PC-3 (cell line): Measurements from ENCODE around the gene ZNF385A. TPM values are rescaled to one million over a fixed set of nuclear protein-coding genes. Genes with fewer than 3 reads are reported as not detected.

ENCODE experiments used
- ATAC-seq: fragments of 200-7000 bp; cut with Tn5 transposase; 2 replicates; pipeline ENCODE4 v1.9.1; 2020; ENCODE audit warnings: mild to moderate bottlenecking, moderate library complexity
- BruUV-seq: library from RNA; stranded (reverse); fragments of 400-500 nt; replicated peaks from 2 replicates; lab custom pipeline; 2021; lab: Mats Ljungman, UMichigan
- CTCF ChIA-PET: fragments of 300-600 bp; sonication (Branson Sonifier 250); formaldehyde crosslinking; loops from one replicate; lab custom pipeline; 2022; ENCODE audit warnings: antibody characterized with exemption; lab: Charles Lee
- POLR2A ChIA-PET: fragments of 300-600 bp; sonication (Branson Sonifier 250); formaldehyde crosslinking; loops from one replicate; lab custom pipeline; 2022; ENCODE audit warnings: antibody characterized with exemption; ENCODE audit not compliant: unreplicated experiment; lab: Charles Lee
- DNase-seq: peaks from one replicate; pipeline ENCODE4 v3.0.0-alpha.2; 2015
- H2AFZ ChIP-seq: fragments of 300-600 bp; sonication (generic); 2 replicates; pipeline ENCODE4 v1.6.0; 2016; ENCODE audit warnings: antibody characterized with exemption, low read length
- H3F3A ChIP-seq: fragments of 300-600 bp; sonication (generic); one replicate; pipeline ENCODE4 v1.6.0; 2017; ENCODE audit warnings: antibody characterized with exemption, low read length, control low read depth, mild to moderate bottlenecking; ENCODE audit not compliant: unreplicated experiment
- H3K27ac ChIP-seq: fragments of 300-600 bp; sonication (generic); 2 replicates; pipeline ENCODE4 v1.5.1; 2016; ENCODE audit warnings: mild to moderate bottlenecking, low read length
- H3K27me3 ChIP-seq: fragments of 300-600 bp; sonication (generic); 2 replicates; pipeline ENCODE4 v1.6.1; 2016; ENCODE audit warnings: low read length, mixed read lengths
- H3K36me3 ChIP-seq: fragments of 300-600 bp; sonication (generic); 2 replicates; pipeline ENCODE4 v1.6.1; 2016; ENCODE audit warnings: low read depth, mixed run types, low read length, mixed read lengths
- H3K4me1 ChIP-seq: fragments of 300-600 bp; sonication (generic); 2 replicates; pipeline ENCODE4 v1.5.1; 2016; ENCODE audit warnings: low read length; ENCODE audit not compliant: insufficient read depth
- H3K4me2 ChIP-seq: fragments of 300-600 bp; sonication (generic); 2 replicates; pipeline ENCODE4 v1.6.0; 2016; ENCODE audit warnings: low read length
- H3K4me3 ChIP-seq: fragments of 300-600 bp; sonication (generic); 2 replicates; pipeline ENCODE4 v1.5.1; 2016; ENCODE audit warnings: mild to moderate bottlenecking, low read length, mixed read lengths
- H3K79me2 ChIP-seq: fragments of 300-600 bp; sonication (generic); 2 replicates; pipeline ENCODE4 v1.6.1; 2017; ENCODE audit warnings: low read length, mixed read lengths
- H3K9ac ChIP-seq: fragments of 300-600 bp; sonication (generic); 2 replicates; pipeline ENCODE4 v1.6.0; 2016; ENCODE audit warnings: mild to moderate bottlenecking, low read length
- H3K9me2 ChIP-seq: fragments of 300-600 bp; sonication (generic); replicated peaks from 2 replicates; pipeline ENCODE4 v1.6.1; 2016; ENCODE audit warnings: mixed run types, low read length, mixed read lengths
- H3K9me3 ChIP-seq: fragments of 300-600 bp; sonication (generic); 2 replicates; pipeline ENCODE4 v1.6.1; 2016; ENCODE audit warnings: low read length, mixed read lengths
- H4K20me1 ChIP-seq: fragments of 300-600 bp; sonication (generic); 2 replicates; pipeline ENCODE4 v1.6.1; 2016; ENCODE audit warnings: low read length, mixed read lengths
- CTCF ChIP-seq: fragments of 300-600 bp; sonication (generic); conservative IDR thresholded peaks from 2 replicates; pipeline ENCODE4 v1.5.1; 2017; ENCODE audit warnings: antibody characterized with exemption, low read depth, mild to moderate bottlenecking, low read length
- EZH2 ChIP-seq: fragments of 300-600 bp; sonication (generic); IDR thresholded peaks from one replicate; pipeline ENCODE4 v1.6.1; 2017; ENCODE audit warnings: antibody characterized with exemption, mild to moderate bottlenecking, low read length; ENCODE audit not compliant: unreplicated experiment
- EZH2phosphoT487 ChIP-seq: fragments of 300-600 bp; sonication (generic); IDR thresholded peaks from 2 replicates; pipeline ENCODE4 v1.6.1; 2018; ENCODE audit warnings: mild to moderate bottlenecking, antibody characterized with exemption, low read length, borderline replicate concordance
- intact Hi-C: fragments of 100-400 bp; cut with micrococcal nuclease; formaldehyde crosslinking; loops from 2 replicates; pipeline ENCODE4 v1.9.0; 2023
- total RNA-seq: library from RNA; depleted of rRNA; stranded (reverse); fragments of >200 nt; gene quantifications from 2 replicates; pipeline ENCODE4 v1.2.3, GENCODE V29; 2014

Gene ZNF385A
- total RNA-seq, 1 experiment from 2014 or later: 1.8 TPM

- intact Hi-C loops: no loop called here
- Histone ChIP-seq H3K9ac (no peak overlapping the region), H3K4me1 (no peaks in the 10 kb centered on the region), H3K9me2 (no peaks in the 10 kb centered on the region), H3K27ac (no peak overlapping the region), H3K27me3 (no peaks in the 10 kb centered on the region), H4K20me1 (no peaks in the 10 kb centered on the region), H3K36me3 (peaks cover 3% of the 10 kb centered on the region; the same call in 1 of the 2 replicates), H3K9me3 (no peaks in the 10 kb centered on the region), H3F3A (no peaks in the 10 kb centered on the region), H3K4me3 (no peak overlapping the region), H3K4me2 (no peak overlapping the region), H2AFZ (no peak overlapping the region), H3K79me2 (no peaks in the 10 kb centered on the region)
- DNase-seq: no peak
- ChIA-PET CTCF (interaction anchor here (0.5 kb wide), 1 partner anchor 17 kb away, joined by 4 read pairs; no protein-coding TSS in a partner anchor), POLR2A (no interaction called here)
- no TSS peak for BruUV-seq
- TF ChIP-seq CTCF: no peak
- no peak for TF ChIP-seq EZH2phosphoT487
- TF ChIP-seq EZH2: no peak
- no peak for ATAC-seq
Measured at GRCh38 chr12:54405106-54405505, 20.6 kb upstream of the ZNF385A start.

GRCh38 chr12:54404061-54405004 lies 19.8 kb upstream of the ZNF385A start:
- peak; percentile 76 for DNase-seq
- H3K79me2 ChIP-seq: no peaks in the 10 kb centered on the region

More at GRCh38 chr12:54404061-54405004, 19.8 kb upstream of the ZNF385A start:
- H3K4me2 ChIP-seq: no peak overlapping the region
- no TSS peak for BruUV-seq
- intact Hi-C loops: no loop called here
- no peaks in the 10 kb centered on the region for H3K4me1 ChIP-seq
- no peak overlapping the region for H3K4me3 ChIP-seq
- POLR2A ChIA-PET: no interaction called here
- peaks cover 5% of the 10 kb centered on the region; the same call in 1 of the 2 replicates for H3K36me3 ChIP-seq
- no peaks in the 10 kb centered on the region for H3K9me2 ChIP-seq
- no peaks in the 10 kb centered on the region for H3K27me3 ChIP-seq
- ATAC-seq: peak; percentile 46
- no peaks in the 10 kb centered on the region for H3K9me3 ChIP-seq
- H2AFZ ChIP-seq: no peak overlapping the region
- no peak overlapping the region for H3K27ac ChIP-seq
- no peak overlapping the region for H3K9ac ChIP-seq
- CTCF ChIA-PET: interaction anchor here (0.5 to 0.7 kb wide), 2 partner anchors 33 to 883 kb away, joined by 3 to 4 read pairs; no protein-coding TSS in a partner anchor
- no peaks in the 10 kb centered on the region for H4K20me1 ChIP-seq
- peak; percentile 97 for TF ChIP-seq CTCF
- TF ChIP-seq EZH2phosphoT487: no peak
- TF ChIP-seq EZH2: no peak
- no peaks in the 10 kb centered on the region for H3F3A ChIP-seq
